ENCODE data around the gene MYBPC3. TPM values are rescaled to one million over a fixed set of nuclear protein-coding genes. Genes with fewer than 3 reads are reported as not detected.

The MYBPC3 gene
- total and polyA plus RNA-seq, 4 donors, result 0.89 to 3.4 (median 1.0) TPM

DNA sequence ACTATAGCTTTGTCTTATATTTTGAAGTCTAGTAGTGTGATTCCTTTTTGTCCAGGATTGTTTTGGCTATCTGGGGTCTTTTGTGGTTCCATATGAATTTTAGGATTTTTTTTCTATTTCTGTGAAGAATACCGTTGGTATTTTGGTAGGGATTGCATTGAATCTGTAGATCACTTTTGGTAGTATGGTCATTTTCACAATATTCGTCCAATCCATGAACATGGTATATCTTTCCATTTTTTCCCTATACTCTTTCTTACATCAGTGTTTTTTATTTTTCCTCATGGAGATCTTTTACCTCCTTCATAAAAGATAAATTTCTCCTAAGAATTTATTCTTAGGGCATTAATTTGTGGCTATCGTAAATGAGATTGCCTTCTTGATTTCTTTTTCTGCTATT, 53.4 kb downstream of the MYBPC3 start:
- DNase-seq (no peak), ATAC-seq (ENCODE audit: insufficient read depth, low FRiP score) (no peak)
- no peaks in the 10 kb centered on the region for H3K27me3 ChIP-seq (ENCODE audit: control insufficient read depth in 3 of 3, insufficient read depth in 3 of 3, low read length in 2 of 3)
- no peak overlapping the region for H3K27ac ChIP-seq (ENCODE audit: low read depth in 1 of 2, low read length in 1 of 2)
- TF ChIP-seq CTCF (IDR thresholded peaks at IDR 0.05; ENCODE audit: control extremely low read depth, extremely low read depth), result no peak
- WGBS, 2 donors, result 99% methylated on average over 3 of the region's 3 CpGs
- no peak overlapping the region for H3K4me3 ChIP-seq
- H3K4me1 ChIP-seq (ENCODE audit: control insufficient read depth in 5 of 5, insufficient read depth in 5 of 5, low read length in 5 of 5), result no peaks in the 10 kb centered on the region
- peaks cover 0 to 3% (median 3%) of the 10 kb centered on the region in 4 donors for H3K9me3 ChIP-seq (ENCODE audit: control insufficient read depth in 4 of 4, insufficient read depth in 3 of 4, low read length in 3 of 4)
- peaks cover 22 to 56% (median 44%) of the 10 kb centered on the region in 4 donors for H3K36me3 ChIP-seq (ENCODE audit: control insufficient read depth in 4 of 4, insufficient read depth in 4 of 4, low read length in 4 of 4)
- H3K9ac ChIP-seq (ENCODE audit: insufficient read depth in 1 of 2, low read length in 2 of 2), result no peak overlapping the region

GRCh38 chr11:47296045-47296444, 56.5 kb downstream of the MYBPC3 start:
- WGBS, 2 donors, result 92 to 97% methylated on average over 4 of the region's 4 CpGs
- H3K9ac ChIP-seq (ENCODE audit: insufficient read depth in 1 of 2, low read length in 2 of 2), result no peak overlapping the region
- no peak for TF ChIP-seq CTCF (IDR thresholded peaks at IDR 0.05; ENCODE audit: control extremely low read depth, extremely low read depth)
- no peak overlapping the region for H3K27ac ChIP-seq (ENCODE audit: low read depth in 1 of 2, low read length in 1 of 2)
- no peaks in the 10 kb centered on the region for H3K27me3 ChIP-seq (ENCODE audit: control insufficient read depth in 3 of 3, insufficient read depth in 3 of 3, low read length in 2 of 3)
- H3K36me3 ChIP-seq (ENCODE audit: control insufficient read depth in 4 of 4, insufficient read depth in 4 of 4, low read length in 4 of 4), result peaks cover 44 to 54% (median 49%) of the 10 kb centered on the region in 4 donors
- no peak for ATAC-seq (ENCODE audit: insufficient read depth, low FRiP score)
- H3K4me1 ChIP-seq (ENCODE audit: control insufficient read depth in 5 of 5, insufficient read depth in 5 of 5, low read length in 5 of 5), result no peaks in the 10 kb centered on the region
- DNase-seq, result no peak
- no peak overlapping the region for H3K4me3 ChIP-seq
- peaks cover 0 to 3% (median 1%) of the 10 kb centered on the region in 4 donors for H3K9me3 ChIP-seq (ENCODE audit: control insufficient read depth in 4 of 4, insufficient read depth in 3 of 4, low read length in 3 of 4)

DNA sequence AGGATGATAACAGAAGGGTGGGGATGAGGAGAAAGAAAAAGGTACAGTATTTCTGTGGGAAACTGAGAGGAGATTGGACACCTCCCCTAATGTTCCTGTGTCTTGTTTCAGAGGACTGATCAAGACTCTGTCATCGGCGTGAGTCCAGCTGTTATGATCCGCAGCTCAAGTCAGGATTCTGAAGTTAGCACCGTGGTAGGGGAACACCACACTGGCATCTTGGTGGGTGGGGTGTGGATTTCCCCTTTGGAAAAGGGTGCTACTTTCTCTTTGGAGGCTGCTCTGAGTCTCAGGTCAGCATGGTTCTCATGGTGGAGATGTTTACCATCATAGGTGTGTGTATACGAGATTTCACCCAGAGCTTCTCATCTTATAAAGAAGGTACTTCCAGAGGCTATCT, 57.1 kb downstream of the MYBPC3 start:
- DNase-seq, result no peak
- H3K4me1 ChIP-seq (ENCODE audit: control insufficient read depth in 5 of 5, insufficient read depth in 5 of 5, low read length in 5 of 5), result no peaks in the 10 kb centered on the region
- H3K4me3 ChIP-seq, result no peak overlapping the region
- no peak for TF ChIP-seq CTCF (IDR thresholded peaks at IDR 0.05; ENCODE audit: control extremely low read depth, extremely low read depth)
- no peak overlapping the region for H3K27ac ChIP-seq (ENCODE audit: low read depth in 1 of 2, low read length in 1 of 2)
- H3K27me3 ChIP-seq (ENCODE audit: control insufficient read depth in 3 of 3, insufficient read depth in 3 of 3, low read length in 2 of 3), result no peaks in the 10 kb centered on the region
- H3K9ac ChIP-seq (ENCODE audit: insufficient read depth in 1 of 2, low read length in 2 of 2), result no peak overlapping the region
- no peak for ATAC-seq (ENCODE audit: insufficient read depth, low FRiP score)
- WGBS, 2 donors, result 92 to 95% methylated on average over 5 of the region's 5 CpGs
- peaks cover 0 to 3% (median 1%) of the 10 kb centered on the region in 4 donors for H3K9me3 ChIP-seq (ENCODE audit: control insufficient read depth in 4 of 4, insufficient read depth in 3 of 4, low read length in 3 of 4)
- peaks cover 49 to 60% (median 52%) of the 10 kb centered on the region in 4 donors for H3K36me3 ChIP-seq (ENCODE audit: control insufficient read depth in 4 of 4, insufficient read depth in 4 of 4, low read length in 4 of 4)

- ATAC-seq (ENCODE audit: insufficient read depth, low FRiP score) (no peak), DNase-seq (no peak)
- no peaks in the 10 kb centered on the region for H3K4me1 ChIP-seq (ENCODE audit: control insufficient read depth in 5 of 5, insufficient read depth in 5 of 5, low read length in 5 of 5)
- H3K36me3 ChIP-seq (ENCODE audit: control insufficient read depth in 4 of 4, insufficient read depth in 4 of 4, low read length in 4 of 4), result peaks cover 43 to 71% (median 49%) of the 10 kb centered on the region in 4 donors
- no peak for TF ChIP-seq CTCF (IDR thresholded peaks at IDR 0.05; ENCODE audit: control extremely low read depth, extremely low read depth)
- no peaks in the 10 kb centered on the region for H3K27me3 ChIP-seq (ENCODE audit: control insufficient read depth in 3 of 3, insufficient read depth in 3 of 3, low read length in 2 of 3)
- no peak overlapping the region for H3K27ac ChIP-seq (ENCODE audit: low read depth in 1 of 2, low read length in 1 of 2)
- H3K9ac ChIP-seq (ENCODE audit: insufficient read depth in 1 of 2, low read length in 2 of 2), result no peak overlapping the region
- H3K4me3 ChIP-seq, result no peak overlapping the region
- WGBS, 2 donors, result 93 to 96% methylated on average over 15 of the region's 15 CpGs
- H3K9me3 ChIP-seq (ENCODE audit: control insufficient read depth in 4 of 4, insufficient read depth in 3 of 4, low read length in 3 of 4), result no peaks in the 10 kb centered on the region
Observed at GRCh38 chr11:47289856-47290255, 62.6 kb downstream of the MYBPC3 start.
